ENCODE measurements around the gene RASA2. TPM values are rescaled to one million over a fixed set of nuclear protein-coding genes. Genes with fewer than 3 reads are reported as not detected.

Gene RASA2
- total and polyA plus RNA-seq, 10 of the 15 experiments (the other 5 are each of a cell fraction or from before 2014, with no cell fraction given): 1.9 to 9.4 (median 7.2) TPM

- no peak for TF ChIP-seq NR2C2 (IDR thresholded peaks at IDR 0.05; ENCODE audit: borderline replicate concordance, control insufficient read depth, insufficient read length, low read depth)
- TF ChIP-seq RAD21 (IDR thresholded peaks at IDR 0.05; ENCODE audit: insufficient read depth, low read depth, low read length): no peak
- TF ChIP-seq ETV6 (conservative IDR thresholded peaks at IDR 0.05 in 1 of 2, IDR thresholded peaks at IDR 0.05 in 1 of 2; ENCODE audit: borderline replicate concordance in 1 of 2, low read depth in 1 of 2): no peak
- TF ChIP-seq POU2F2 (IDR thresholded peaks at IDR 0.05; ENCODE audit: borderline replicate concordance, low read depth, low read length): no peak
- no peak for TF ChIP-seq JUNB (IDR thresholded peaks at IDR 0.05)
- no peak for TF ChIP-seq PBX3 (IDR thresholded peaks at IDR 0.05; ENCODE audit: insufficient replicate concordance, low read depth, low read length)
- TF ChIP-seq IRF5 (IDR thresholded peaks at IDR 0.05; ENCODE audit: borderline replicate concordance): no peak
- no peak for TF ChIP-seq KLF5 (IDR thresholded peaks at IDR 0.05; ENCODE audit: partially characterized antibody)
- TF ChIP-seq SREBF1 (IDR thresholded peaks at IDR 0.05; ENCODE audit: low read length): no peak
- no peak for TF ChIP-seq SP1 (IDR thresholded peaks at IDR 0.05; ENCODE audit: low read depth, low read length)
- no peak for TF ChIP-seq BMI1 (IDR thresholded peaks at IDR 0.05; ENCODE audit: borderline replicate concordance)
- no peak for TF ChIP-seq HDAC2 (IDR thresholded peaks at IDR 0.05)
- TF ChIP-seq MAX (IDR thresholded peaks at IDR 0.05; ENCODE audit: low read depth, low read length): no peak
- no peak for TF ChIP-seq MEF2A (IDR thresholded peaks at IDR 0.05; ENCODE audit: insufficient read depth, low read depth, low read length)
- no peak for TF ChIP-seq ZNF622 (IDR thresholded peaks at IDR 0.05)
- TF ChIP-seq YY1 (IDR thresholded peaks at IDR 0.05; ENCODE audit: low read depth, low read length): no peak
- TF ChIP-seq YBX1 (IDR thresholded peaks at IDR 0.05): no peak
- Histone ChIP-seq H3K27me3 (replicated peaks in 1 of 2; ENCODE audit: control insufficient read depth in 2 of 2, insufficient read depth in 2 of 2, low read length in 1 of 2) (no peaks in the 10 kb centered on the region), H2AFZ (ENCODE audit: control insufficient read depth, low read depth, low read length) (no peak overlapping the region), H3K4me1 (ENCODE audit: control insufficient read depth, insufficient read depth, low read length) (no peaks in the 10 kb centered on the region), H3K27ac (ENCODE audit: control insufficient read depth, insufficient read depth) (no peak overlapping the region), H3K9me3 (replicated peaks; ENCODE audit: control insufficient read depth, insufficient read depth, low read length) (peaks cover 2% of the 10 kb centered on the region; the same call in 2 of the 3 replicates), H3K36me3 (ENCODE audit: control insufficient read depth in 2 of 2, insufficient read depth in 2 of 2, low read length in 1 of 2) (peaks cover 0 to 5% of the 10 kb centered on the region in 2 experiments; a peak in 2 of 4 replicates), H3K4me3 (no peak overlapping the region), H3K9ac (ENCODE audit: control insufficient read depth, insufficient read depth, low read length) (no peak overlapping the region), H4K20me1 (ENCODE audit: control insufficient read depth, insufficient read depth) (no peaks in the 10 kb centered on the region), H3K4me2 (ENCODE audit: control insufficient read depth, insufficient read depth) (no peak overlapping the region), H3K79me2 (ENCODE audit: control insufficient read depth, insufficient read depth, low read length) (no peaks in the 10 kb centered on the region)
- 100% methylated on average over 2 of the region's 2 CpGs for WGBS (ENCODE audit: insufficient coverage, insufficient replicate concordance, low lambda C conversion rate, missing lambda C conversion rate)
- ChIA-PET RAD21 (ENCODE audit: unreplicated experiment) (no interaction called here), POLR2A (no interaction called here), SMC1A (ENCODE audit: uncharacterized antibody, unreplicated experiment) (interaction anchor here (1.3 to 3.8 kb wide), 3 partner anchors 13 to 88 kb away, joined by 3 to 12 read pairs (median 5); no protein-coding TSS in a partner anchor), CTCF (interaction anchor here (0.6 to 2.4 kb wide), 3 partner anchors 13 to 248 kb away, joined by 3 to 13 read pairs (median 3); no protein-coding TSS in a partner anchor)
- no peak for ATAC-seq
- DNase-seq (ENCODE audit: low read depth, low spot score): no peak
- intact Hi-C loops (cut with micrococcal nuclease; ENCODE audit: unreplicated experiment): no loop called here
- no peak for FAIRE-seq
- no TSS peak for BruUV-seq (replicated peaks)
- in situ Hi-C loops (cut with MboI): no loop called here
These were observed 61.0 kb downstream of the RASA2 start for GRCh38 chr3:141547791-141548190.

Data from GM12878 (cell line).